Omental fat pad (tissue), 4 donors: ENCODE results near the gene PEX3. TPM values are rescaled to one million over a fixed set of nuclear protein-coding genes. Genes with fewer than 3 reads are reported as not detected.
A peak's percentile ranks its signal among the peaks of the same experiment; 100 is the strongest.

Experiments used
- ATAC-seq: fragments of 150-250 bp; one replicate; pipeline ENCODE4 v1.9.1; 2016; ENCODE audit warnings: mild to moderate bottlenecking, moderate library complexity; ENCODE audit not compliant: low FRiP score
- DNase-seq: peaks from one replicate; pipeline ENCODE4 v3.0.0-alpha.2; 2019; ENCODE audit warnings: low spot score
- CTCF ChIP-seq, 3 donors: fragments of 450-650 bp; IDR thresholded peaks; one replicate each; pipeline ENCODE4 v1.5.1; 2016 to 2017; ENCODE audit warnings: antibody characterized with exemption in 3 of 3, mild to moderate bottlenecking in 3 of 3, moderate library complexity in 2 of 3
- total RNA-seq, 4 donors: library from RNA; depleted of rRNA; stranded (reverse); fragments of >200 nt; gene quantifications; one replicate each; pipeline ENCODE4 v1.1.0, GENCODE V29; 2016

Gene PEX3, protein sequence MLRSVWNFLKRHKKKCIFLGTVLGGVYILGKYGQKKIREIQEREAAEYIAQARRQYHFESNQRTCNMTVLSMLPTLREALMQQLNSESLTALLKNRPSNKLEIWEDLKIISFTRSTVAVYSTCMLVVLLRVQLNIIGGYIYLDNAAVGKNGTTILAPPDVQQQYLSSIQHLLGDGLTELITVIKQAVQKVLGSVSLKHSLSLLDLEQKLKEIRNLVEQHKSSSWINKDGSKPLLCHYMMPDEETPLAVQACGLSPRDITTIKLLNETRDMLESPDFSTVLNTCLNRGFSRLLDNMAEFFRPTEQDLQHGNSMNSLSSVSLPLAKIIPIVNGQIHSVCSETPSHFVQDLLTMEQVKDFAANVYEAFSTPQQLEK
- 10 to 100 TPM in 3 of 4 donors, 1 to 10 TPM in 1; 9.7 to 14.2 (median 11.9) TPM for total RNA-seq

DNA sequence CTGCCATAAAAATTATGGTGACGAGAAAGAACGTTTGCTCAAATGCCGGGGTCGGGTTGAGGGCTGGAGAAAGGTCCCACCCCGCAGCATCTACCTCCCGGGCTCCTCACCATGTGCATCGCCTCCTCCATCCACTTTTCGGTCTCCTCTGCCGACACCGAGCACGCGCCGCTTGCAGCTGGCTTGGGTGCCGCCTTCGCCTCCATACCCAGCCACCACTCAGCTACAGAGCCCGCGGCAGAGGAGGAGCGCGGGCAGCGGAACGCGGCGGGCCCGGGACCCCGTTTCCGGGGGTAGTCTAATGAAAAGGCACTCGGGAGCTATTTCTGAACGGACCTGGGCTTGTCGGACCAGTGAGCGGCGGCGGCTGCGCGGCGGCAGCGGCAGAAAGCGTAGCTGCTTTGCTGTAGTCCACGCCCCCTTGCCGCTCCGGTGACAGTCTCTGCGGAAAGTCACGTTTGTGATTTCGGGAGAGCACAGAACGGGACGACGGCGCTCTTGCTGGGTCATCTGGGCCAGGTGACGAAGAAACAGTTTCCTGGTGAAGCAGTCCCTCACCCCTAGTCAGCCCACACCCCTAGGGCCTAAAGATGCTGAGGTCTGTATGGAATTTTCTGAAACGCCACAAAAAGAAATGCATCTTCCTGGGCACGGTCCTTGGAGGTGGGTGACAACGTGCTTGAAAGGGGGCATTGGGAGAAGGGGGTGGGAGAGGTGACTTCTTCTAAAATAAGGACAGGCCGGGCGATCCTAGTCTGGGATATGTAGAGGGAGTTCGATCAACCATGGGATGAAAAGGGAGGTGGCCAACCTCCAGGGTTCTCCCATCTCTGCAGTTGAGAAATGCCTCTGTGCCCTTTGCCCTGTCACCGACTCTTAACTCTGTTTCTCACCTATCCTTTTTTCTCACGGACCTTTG, at the start of gene PEX3, which contains the start of gene ADAT2:
PEX3 (plus strand) TSS at position 353 of the 919 bp plus-strand sequence; CDS start at position 591, 238 bp downstream.
ADAT2 (minus strand) TSS at position 243 of the 919 bp plus-strand sequence; CDS start at position 206, 37 bp downstream.
- no peak for TF ChIP-seq CTCF (IDR thresholded peaks at IDR 0.05)
- peak; percentile 100 for ATAC-seq
- DNase-seq: peak; percentile 46

DNA sequence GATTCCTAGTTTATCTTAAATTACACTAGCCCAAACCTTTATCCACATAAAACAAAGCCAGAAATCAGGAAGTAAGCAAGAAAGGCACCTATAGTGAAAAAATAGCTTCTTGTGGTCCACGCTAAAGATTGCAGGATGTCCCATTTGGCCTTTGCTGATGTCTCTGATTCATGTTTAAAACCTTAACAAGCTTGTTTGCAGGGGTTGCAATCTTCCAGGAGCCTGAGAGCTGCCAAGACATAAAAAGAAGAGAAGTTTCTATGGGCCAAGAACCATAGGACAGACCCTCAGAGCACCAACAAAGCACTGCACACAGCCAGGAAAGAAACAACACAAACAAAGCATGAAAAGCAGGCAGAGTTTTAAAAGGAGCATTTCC, 49.5 kb upstream of the PEX3 start:
- DNase-seq (no peak), ATAC-seq (no peak)
- no peak for TF ChIP-seq CTCF (IDR thresholded peaks at IDR 0.05)

- ATAC-seq (no peak), DNase-seq (no peak)
- no peak for TF ChIP-seq CTCF (IDR thresholded peaks at IDR 0.05)
Observed at GRCh38 chr6:143401636-143402370, 48.8 kb upstream of the PEX3 start.

DNA sequence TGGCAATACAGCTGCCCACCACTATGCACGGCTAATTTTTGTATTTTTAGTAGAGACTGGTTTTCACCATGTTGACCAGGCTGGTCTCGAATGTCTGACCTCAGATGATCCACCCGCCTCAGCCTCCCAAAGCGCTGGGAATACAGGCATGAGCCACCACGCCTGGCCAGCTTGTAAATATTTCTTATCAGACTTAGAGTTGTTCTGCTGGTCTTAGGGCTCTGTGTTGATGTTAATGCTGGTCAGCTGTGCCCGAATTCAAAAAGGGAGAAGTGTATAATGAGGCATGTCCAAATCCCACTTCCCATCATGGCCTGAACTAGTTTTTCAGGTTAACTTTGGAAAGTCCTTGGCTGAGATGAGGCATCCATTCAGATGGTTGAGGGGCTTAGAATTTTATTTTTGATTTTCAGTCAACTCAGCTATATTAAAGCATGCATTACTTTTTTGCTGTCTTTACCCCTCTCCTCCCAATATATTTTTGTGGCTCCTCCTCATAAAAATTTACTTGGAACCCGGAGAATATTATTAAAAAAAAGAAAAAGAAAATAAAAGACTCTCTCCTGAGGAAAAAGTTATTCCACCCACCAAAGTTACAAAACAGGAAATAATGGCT, 47.8 kb upstream of the PEX3 start:
- ATAC-seq (no peak), DNase-seq (no peak)
- TF ChIP-seq CTCF (IDR thresholded peaks at IDR 0.05): no peak

- no peak for DNase-seq
- peak; percentile 79 for ATAC-seq
- TF ChIP-seq CTCF (IDR thresholded peaks at IDR 0.05): no peak
Observed at GRCh38 chr6:143405373-143406154, 45.0 kb upstream of the PEX3 start.
